DMS 273 (cell line): ENCODE data around the gene DHRS4L2.
"Not testable (repeated sequence)": the region's sequence is repeated elsewhere in the genome, so short reads cannot be mapped to it uniquely, and the experiment has no call there.

ENCODE experiments used
- DNase-seq: peaks from one replicate; lab custom pipeline; 2025; ENCODE audit not compliant: unreplicated experiment; lab: John Stamatoyannopoulos, UW

DHRS4L2 gene

GRCh38 chr14:24015745-24016144 lies 27.0 kb downstream of the DHRS4L2 start:
- not testable (repeated sequence) for DNase-seq

GRCh38 chr14:24018978-24019377 lies 30.2 kb downstream of the DHRS4L2 start:
- not testable (repeated sequence) for DNase-seq

GRCh38 chr14:24019944-24020343 lies 31.2 kb downstream of the DHRS4L2 start:
- not testable (repeated sequence) for DNase-seq

- not testable (repeated sequence) for DNase-seq
Observed at GRCh38 chr14:24020520-24020919, 31.8 kb downstream of the DHRS4L2 start.

- DNase-seq: not testable (repeated sequence)
Observed at GRCh38 chr14:24024939-24025418, 36.2 kb downstream of the DHRS4L2 start.

- DNase-seq: not testable (repeated sequence)
Observed at GRCh38 chr14:24029687-24030086, 41.0 kb downstream of the DHRS4L2 start.

GRCh38 chr14:24031331-24031730 lies 42.6 kb downstream of the DHRS4L2 start:
- DNase-seq: not testable (repeated sequence)

- DNase-seq: peak; percentile 12
Observed at GRCh38 chr14:24032727-24033418, 44.1 kb downstream of the DHRS4L2 start.

GRCh38 chr14:24035769-24036168 lies 47.0 kb downstream of the DHRS4L2 start:
- DNase-seq: not testable (repeated sequence)

- peak; percentile 91 for DNase-seq
Observed at GRCh38 chr14:24036169-24036962, 47.6 kb downstream of the DHRS4L2 start.

- DNase-seq: not testable (repeated sequence)
Observed at GRCh38 chr14:24036963-24037657, 48.4 kb downstream of the DHRS4L2 start.

- DNase-seq: peak; percentile 10
Observed at GRCh38 chr14:24037658-24038037, 48.9 kb downstream of the DHRS4L2 start.

GRCh38 chr14:24038686-24039085 lies 50.0 kb downstream of the DHRS4L2 start:
- no peak for DNase-seq

- no peak for DNase-seq
Observed at GRCh38 chr14:24040692-24041091, 52.0 kb downstream of the DHRS4L2 start.

- DNase-seq: peak; percentile 59
Observed at GRCh38 chr14:24042746-24043145, 54.0 kb downstream of the DHRS4L2 start.

GRCh38 chr14:24049002-24049401 lies 60.3 kb downstream of the DHRS4L2 start:
- not testable (repeated sequence) for DNase-seq

- DNase-seq: not testable (repeated sequence)
Observed at GRCh38 chr14:24050753-24051152, 62.0 kb downstream of the DHRS4L2 start.

- no peak for DNase-seq
Observed at GRCh38 chr14:24051176-24051788, 62.6 kb downstream of the DHRS4L2 start.

GRCh38 chr14:24051789-24052655 lies 63.3 kb downstream of the DHRS4L2 start, which contains the start of gene CARMIL3:
CARMIL3 (plus strand) TSS chr14:24052009; CDS start chr14:24052154, 145 bp downstream.
- peak; percentile 87 for DNase-seq
